AG04450 (cell line): ENCODE measurements around the gene SART3. TPM values are rescaled to one million over a fixed set of nuclear protein-coding genes. Genes with fewer than 3 reads are reported as not detected.

Experiments used
- CTCF ChIA-PET: fragments of 300-600, 350-600 bp; formaldehyde crosslinking; extraction: SDS; loops from one replicate; lab custom pipeline; 2022; ENCODE audit warnings: antibody characterized with exemption, inconsistent platforms; lab: Charles Lee
- POLR2A ChIA-PET: fragments of 350-600 bp; formaldehyde crosslinking; extraction: SDS; loops from one replicate; lab custom pipeline; 2021; ENCODE audit warnings: antibody characterized with exemption, inconsistent platforms; lab: Yijun Ruan, JAX
- DNase-seq: peaks from one replicate; pipeline ENCODE4 v3.0.0-alpha.2; 2011; ENCODE audit warnings: low read depth, low spot score
- H3K27ac ChIP-seq: one replicate; pipeline ENCODE4 v1.5.1; 2012; ENCODE audit warnings: low read depth, low read length, control low read depth
- H3K27me3 ChIP-seq: one replicate; pipeline ENCODE4 v1.6.0; 2012; ENCODE audit warnings: low read length; ENCODE audit not compliant: control insufficient read depth, insufficient read depth
- H3K4me3 ChIP-seq: 2 replicates; pipeline ENCODE4 v1.5.1; 2011; ENCODE audit warnings: mild to moderate bottlenecking, low read depth, low read length, control low read depth
- H3K9me3 ChIP-seq: 2 replicates; pipeline ENCODE4 v1.5.1; 2012; ENCODE audit warnings: low read length; ENCODE audit not compliant: control insufficient read depth, insufficient read depth
- polyA plus RNA-seq: library from polyadenylated mRNA; depleted of rRNA; stranded (reverse); fragments of >200 nt; gene quantifications from 2 replicates; pipeline ENCODE4 v1.2.3, GENCODE V29; 2011
- TF ChIP-seq, protein P1 (sequence below): IDR thresholded peaks from 2 replicates; pipeline ENCODE4 v1.5.1; 2011; ENCODE audit warnings: low read depth, low read length, control low read depth, inconsistent platforms

Gene SART3
- polyA plus RNA-seq, 1 experiment, result 23.9 TPM

DNA sequence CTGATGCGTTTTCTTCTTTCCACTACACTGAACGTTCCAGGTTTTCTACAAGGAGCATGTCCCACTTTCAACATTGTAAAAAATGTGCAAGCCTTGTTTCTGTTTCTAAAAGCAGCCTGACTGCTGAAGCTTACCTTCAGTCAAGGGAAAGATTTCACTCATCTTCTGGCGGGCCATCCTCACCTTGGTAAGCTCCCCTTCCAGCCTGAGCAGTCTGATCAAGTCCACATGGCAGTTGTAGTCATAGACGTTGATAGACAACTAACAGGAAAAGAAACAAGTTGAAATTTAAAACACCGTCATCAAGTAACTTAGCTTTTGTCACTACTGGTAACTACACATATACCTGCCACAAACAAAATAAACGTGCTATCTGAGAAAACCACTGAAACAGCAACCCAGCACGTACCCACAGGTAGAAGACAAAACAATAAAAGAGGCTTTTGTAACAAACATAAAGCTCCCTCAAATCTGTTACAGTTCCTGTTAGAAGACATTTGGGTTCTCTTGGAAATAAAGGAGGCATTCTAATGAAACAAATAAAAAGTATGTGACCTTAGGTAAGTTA lies 11.9 kb downstream of the SART3 start:
- DNase-seq, result no peak
- H3K27me3 ChIP-seq, result no peaks in the 10 kb centered on the region
- POLR2A ChIA-PET, result no interaction called here
- H3K27ac ChIP-seq, result no peak overlapping the region
- H3K9me3 ChIP-seq, result no peaks in the 10 kb centered on the region
- TF ChIP-seq, protein P1, sequence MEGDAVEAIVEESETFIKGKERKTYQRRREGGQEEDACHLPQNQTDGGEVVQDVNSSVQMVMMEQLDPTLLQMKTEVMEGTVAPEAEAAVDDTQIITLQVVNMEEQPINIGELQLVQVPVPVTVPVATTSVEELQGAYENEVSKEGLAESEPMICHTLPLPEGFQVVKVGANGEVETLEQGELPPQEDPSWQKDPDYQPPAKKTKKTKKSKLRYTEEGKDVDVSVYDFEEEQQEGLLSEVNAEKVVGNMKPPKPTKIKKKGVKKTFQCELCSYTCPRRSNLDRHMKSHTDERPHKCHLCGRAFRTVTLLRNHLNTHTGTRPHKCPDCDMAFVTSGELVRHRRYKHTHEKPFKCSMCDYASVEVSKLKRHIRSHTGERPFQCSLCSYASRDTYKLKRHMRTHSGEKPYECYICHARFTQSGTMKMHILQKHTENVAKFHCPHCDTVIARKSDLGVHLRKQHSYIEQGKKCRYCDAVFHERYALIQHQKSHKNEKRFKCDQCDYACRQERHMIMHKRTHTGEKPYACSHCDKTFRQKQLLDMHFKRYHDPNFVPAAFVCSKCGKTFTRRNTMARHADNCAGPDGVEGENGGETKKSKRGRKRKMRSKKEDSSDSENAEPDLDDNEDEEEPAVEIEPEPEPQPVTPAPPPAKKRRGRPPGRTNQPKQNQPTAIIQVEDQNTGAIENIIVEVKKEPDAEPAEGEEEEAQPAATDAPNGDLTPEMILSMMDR, result no peak
- CTCF ChIA-PET, result interaction anchor here (0.6 to 2.4 kb wide), 3 partner anchors 69 to 935 kb away, joined by 3 to 12 read pairs (median 4); no protein-coding TSS in a partner anchor
- no peak overlapping the region for H3K4me3 ChIP-seq

DNA sequence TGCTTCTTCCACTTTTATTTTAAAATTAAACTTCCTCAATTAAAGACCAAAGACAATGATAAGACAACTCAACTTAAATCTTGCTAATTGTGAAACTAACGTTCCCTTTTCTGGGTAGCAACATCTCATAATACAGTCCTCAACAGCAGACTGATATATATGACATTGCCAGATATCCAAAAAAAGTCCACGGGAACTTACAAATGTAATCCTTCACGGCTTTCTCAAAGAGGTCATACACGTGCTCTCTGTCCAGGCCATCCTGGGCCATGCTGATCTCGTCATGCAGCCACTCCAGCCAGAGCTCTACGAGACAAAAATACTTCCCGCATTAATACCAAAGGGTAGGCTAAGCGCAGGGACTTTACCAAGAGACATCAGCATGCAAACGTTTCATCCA lies 13.3 kb downstream of the SART3 start:
- POLR2A ChIA-PET, result no interaction called here
- CTCF ChIA-PET, result interaction anchor here (2.4 kb wide), 1 partner anchor 70 kb away, joined by 12 read pairs; no protein-coding TSS in a partner anchor
- no peak overlapping the region for H3K4me3 ChIP-seq
- no peaks in the 10 kb centered on the region for H3K27me3 ChIP-seq
- no peak for DNase-seq
- TF ChIP-seq, protein P1, result no peak
- H3K9me3 ChIP-seq, result no peaks in the 10 kb centered on the region
- H3K27ac ChIP-seq, result no peak overlapping the region

DNA sequence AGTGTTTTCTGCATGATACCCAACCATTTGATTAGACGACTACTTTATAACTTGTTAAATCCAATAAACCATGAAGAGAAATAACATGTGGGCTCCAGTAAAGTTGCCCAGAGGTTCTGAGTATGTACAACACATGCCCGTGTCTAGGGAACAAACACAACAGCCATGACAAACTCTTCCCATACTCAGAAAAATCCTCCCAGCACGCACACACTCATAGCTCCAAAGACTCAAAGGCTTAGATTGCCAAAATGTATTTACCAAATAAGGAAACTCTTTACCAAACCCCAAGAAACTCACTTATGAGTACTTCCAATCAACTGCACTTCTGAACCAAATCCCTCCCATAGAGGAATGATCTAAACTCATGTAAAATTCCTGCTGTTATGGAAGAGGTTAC lies 17.3 kb downstream of the SART3 start:
- Histone ChIP-seq H3K4me3 (no peak overlapping the region), H3K9me3 (no peaks in the 10 kb centered on the region), H3K27me3 (no peaks in the 10 kb centered on the region), H3K27ac (no peak overlapping the region)
- DNase-seq, result no peak
- CTCF ChIA-PET, result interaction anchor here (0.7 to 1.3 kb wide), 2 partner anchors 74 to 551 kb away, joined by 3 read pairs; no protein-coding TSS in a partner anchor
- POLR2A ChIA-PET, result no interaction called here
- TF ChIP-seq, protein P1, result no peak

DNA sequence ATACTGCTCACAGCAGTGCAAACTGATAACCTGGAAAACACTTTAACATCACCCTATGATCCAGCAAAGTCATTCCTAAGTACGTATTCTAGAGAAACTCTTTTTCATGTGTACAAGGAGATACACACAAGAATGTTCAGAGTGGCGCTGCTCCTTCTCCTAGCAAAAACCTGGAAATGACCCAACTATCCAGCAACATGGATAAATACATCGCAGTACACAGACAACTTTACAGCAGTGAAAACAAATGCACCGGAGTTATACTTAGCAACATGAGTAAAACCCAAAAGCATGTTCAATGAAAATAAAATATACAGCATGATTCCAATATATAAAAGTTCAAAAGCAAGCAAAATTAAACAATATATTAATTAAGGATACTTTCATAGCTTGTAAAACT lies 18.7 kb downstream of the SART3 start:
- Histone ChIP-seq H3K4me3 (no peak overlapping the region), H3K9me3 (no peaks in the 10 kb centered on the region), H3K27me3 (no peaks in the 10 kb centered on the region), H3K27ac (no peak overlapping the region)
- CTCF ChIA-PET, result no interaction called here
- DNase-seq, result no peak
- TF ChIP-seq, protein P1, result no peak
- POLR2A ChIA-PET, result no interaction called here

DNA sequence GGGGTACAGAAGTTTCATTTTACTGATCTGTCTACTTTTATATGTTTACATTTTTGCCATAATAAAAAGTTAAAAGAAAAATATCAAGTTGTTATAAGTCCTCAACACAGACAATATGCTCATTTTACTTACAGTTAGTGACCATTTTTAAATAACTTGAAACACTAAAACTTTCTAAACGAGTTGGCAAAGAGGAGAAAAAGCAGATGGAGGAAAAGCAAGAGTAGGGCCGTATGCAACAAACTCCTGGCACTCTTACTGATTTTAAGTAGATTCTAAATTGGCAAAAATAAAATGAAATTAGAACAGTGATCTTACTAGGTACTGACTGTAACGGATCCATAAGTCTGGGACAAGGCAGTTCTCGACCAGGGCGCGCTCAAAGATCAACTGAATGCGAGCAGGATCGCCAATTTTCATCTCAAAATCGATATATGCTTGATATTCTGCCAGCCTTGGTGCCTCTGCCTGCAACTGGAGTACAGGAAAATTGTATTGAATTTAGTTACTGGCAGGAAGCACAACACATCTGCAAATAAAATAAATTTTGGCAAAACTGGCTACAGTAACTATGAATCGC lies 22.3 kb downstream of the SART3 start:
- ChIA-PET CTCF (no interaction called here), POLR2A (no interaction called here)
- Histone ChIP-seq H3K4me3 (no peak overlapping the region), H3K27me3 (no peaks in the 10 kb centered on the region), H3K27ac (no peak overlapping the region), H3K9me3 (no peaks in the 10 kb centered on the region)
- TF ChIP-seq, protein P1, result no peak
- DNase-seq, result no peak
